HT1080 (cell line): ENCODE data around the gene TCEAL6. TPM values are rescaled to one million over a fixed set of nuclear protein-coding genes. Genes with fewer than 3 reads are reported as not detected.
"Not testable (repeated sequence)": the region's sequence is repeated elsewhere in the genome, so short reads cannot be mapped to it uniquely, and the experiment has no call there.

Experiments
- DNase-seq: peaks from one replicate; pipeline ENCODE4 v3.0.0-alpha.2; 2015; ENCODE audit warnings: low read depth
- polyA plus RNA-seq, 2 experiments: library from polyadenylated mRNA; depleted of rRNA; stranded (reverse); fragments of >200 nt; gene quantifications; 2 replicates each; pipeline ENCODE4 v1.2.3, GENCODE V29; 2015
- total RNA-seq: library from RNA; depleted of rRNA; stranded (reverse); fragments of >200 nt; shearing (Covaris generic); gene quantifications from 2 replicates; pipeline ENCODE4 v1.2.3, GENCODE V29; 2014; rRNA removed

The TCEAL6 gene
- not detected in 2 replicates for total RNA-seq
- not detected in 2 replicates for polyA plus RNA-seq (2015; cell fraction: cytosol; rRNA removed)
- not detected in 2 replicates for polyA plus RNA-seq (2015; cell fraction: nucleus; rRNA removed)

GRCh38 chrX:102142274-102142673 is at the start of gene TCEAL6:
Gene TCEAL6 (minus strand): TSS chrX:102142481.
- DNase-seq = not testable (repeated sequence)

- no peak for DNase-seq
These were observed 43.9 kb upstream of the TCEAL6 start for GRCh38 chrX:102185967-102186720.

- peak; percentile 12 for DNase-seq
These were observed 13.5 kb upstream of the TCEAL6 start, which contains the start of gene BEX5 for GRCh38 chrX:102155806-102156179. Gene BEX5 (minus strand): TSS chrX:102155977. CDS start chrX:102154265, 1,712 bp downstream.

GRCh38 chrX:102154900-102155805 is 12.9 kb upstream of the TCEAL6 start:
- no peak for DNase-seq

- DNase-seq = no peak
These were observed 12.1 kb upstream of the TCEAL6 start for GRCh38 chrX:102154218-102154860.

- DNase-seq = not testable (repeated sequence)
These were observed 650 bp downstream of the TCEAL6 start for GRCh38 chrX:102141631-102142030.

- DNase-seq = not testable (repeated sequence)
These were observed 1.4 kb downstream of the TCEAL6 start for GRCh38 chrX:102140876-102141275.

- no peak for DNase-seq
These were observed 4.2 kb downstream of the TCEAL6 start for GRCh38 chrX:102138064-102138463.

GRCh38 chrX:102129473-102129872 is 12.8 kb downstream of the TCEAL6 start:
- DNase-seq = no peak

- peak; percentile 0 for DNase-seq
These were observed 15.4 kb downstream of the TCEAL6 start for GRCh38 chrX:102126863-102127262.

GRCh38 chrX:102126080-102126818 is 16.0 kb downstream of the TCEAL6 start:
- not testable (repeated sequence) for DNase-seq

GRCh38 chrX:102125436-102125835 is 16.8 kb downstream of the TCEAL6 start, which contains the start of gene TCEAL2:
Gene TCEAL2 (plus strand): TSS chrX:102125679. CDS start chrX:102126831, 1,152 bp downstream.
- DNase-seq = not testable (repeated sequence)

- not testable (repeated sequence) for DNase-seq
These were observed 17.3 kb downstream of the TCEAL6 start for GRCh38 chrX:102125014-102125413.

GRCh38 chrX:102115748-102116147 is 26.5 kb downstream of the TCEAL6 start:
- no peak for DNase-seq

- DNase-seq = no peak
These were observed 28.9 kb downstream of the TCEAL6 start for GRCh38 chrX:102113367-102113766.

Other genes with a start within 250 kb of the TCEAL6 start
- gene ZMAT1, start 210.5 kb downstream of the TCEAL6 start, total RNA-seq = 0.10 and 0.16 TPM in 2 replicates
- 0.17 and 0.37 TPM in 2 replicates for gene TCEAL2, start 16.8 kb downstream of the TCEAL6 start, total RNA-seq
- gene BEX5, start 13.5 kb upstream of the TCEAL6 start, total RNA-seq = not detected in 2 replicates
- 0.05 TPM in 1 of 2 replicates, not detected in the other for gene TCP11X1, start 72.8 kb upstream of the TCEAL6 start, total RNA-seq
- gene NXF2, start 104.7 kb upstream of the TCEAL6 start, total RNA-seq = 0.30 and 0.76 TPM in 2 replicates